Measurements from ENCODE around the gene ADA. TPM values are rescaled to one million over a fixed set of nuclear protein-coding genes. Genes with fewer than 3 reads are reported as not detected.

ADA gene
- total RNA-seq, 1 donor from 2014 or later: 7.7 TPM

- Histone ChIP-seq H3K9me3 (no peaks in the 10 kb centered on the region), H3K36me3 (no peaks in the 10 kb centered on the region), H3K4me3 (no peak overlapping the region), H3K27ac (no peak overlapping the region), H3K4me1 (no peaks in the 10 kb centered on the region), H3K27me3 (ENCODE audit: low read depth) (no peaks in the 10 kb centered on the region)
- intact Hi-C loops (cut with DNase I): no loop called here
- DNase-seq: no peak
- ATAC-seq: no peak
- no peak for TF ChIP-seq CTCF (IDR thresholded peaks at IDR 0.05)
Observed at GRCh38 chr20:44666066-44666465, 14.6 kb upstream of the ADA start.

- H3K4me1 ChIP-seq: no peaks in the 10 kb centered on the region
- peak in 1 of 2 donors; percentile 66 for ATAC-seq
- intact Hi-C loops (cut with DNase I): no loop called here
- no peaks in the 10 kb centered on the region for H3K36me3 ChIP-seq
- no peak overlapping the region for H3K4me3 ChIP-seq
- H3K27me3 ChIP-seq (ENCODE audit: low read depth): no peaks in the 10 kb centered on the region
- no peaks in the 10 kb centered on the region for H3K9me3 ChIP-seq
- no peak for TF ChIP-seq CTCF (IDR thresholded peaks at IDR 0.05)
- no peak for DNase-seq
- H3K27ac ChIP-seq: no peak overlapping the region
Observed at GRCh38 chr20:44664131-44664530, 12.6 kb upstream of the ADA start.

DNA sequence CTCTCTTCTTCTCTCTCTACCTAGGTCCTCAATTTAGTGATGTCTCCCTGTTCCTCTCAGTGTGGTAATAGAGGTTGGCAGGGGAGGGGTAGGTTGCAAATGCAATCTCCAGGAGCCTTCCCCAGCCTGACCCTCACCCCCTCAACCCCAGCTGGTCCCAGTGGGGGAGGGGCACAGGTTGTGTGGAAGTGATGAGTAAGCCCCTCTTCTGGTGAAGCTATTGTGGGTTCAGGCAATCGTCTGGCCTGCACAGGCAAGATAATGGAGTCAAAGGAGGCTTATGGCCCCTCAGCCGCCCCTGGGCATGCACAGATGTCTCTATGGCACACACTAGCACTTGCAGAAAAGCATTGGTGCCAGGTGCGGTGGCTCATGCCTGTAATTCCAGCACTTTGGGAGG, 10.8 kb upstream of the ADA start:
- no peak for ATAC-seq
- H3K36me3 ChIP-seq: no peaks in the 10 kb centered on the region
- TF ChIP-seq CTCF (IDR thresholded peaks at IDR 0.05): no peak

DNA sequence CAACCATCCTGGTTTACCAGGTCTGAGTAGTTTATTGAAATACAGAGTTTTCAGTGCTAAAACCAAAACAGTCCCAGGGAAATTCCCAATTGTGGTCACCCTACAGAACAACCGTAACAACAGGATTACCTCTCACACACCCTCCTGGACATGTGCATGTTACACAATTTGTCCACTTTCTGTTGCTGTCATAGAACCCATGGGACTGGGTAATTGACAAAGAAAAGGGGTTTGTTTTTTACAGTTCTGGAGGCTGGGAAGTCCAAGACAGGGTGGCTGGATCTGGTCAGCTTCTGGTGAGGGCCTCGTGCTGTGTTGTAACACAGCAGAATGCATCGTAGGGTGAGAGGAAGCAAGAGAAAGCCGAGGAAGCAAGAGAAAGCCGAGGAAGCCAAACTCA, 9.1 kb upstream of the ADA start:
- ATAC-seq (no peak), DNase-seq (no peak)
- no peak overlapping the region for H3K27ac ChIP-seq
- no peaks in the 10 kb centered on the region for H3K4me1 ChIP-seq
- H3K27me3 ChIP-seq (ENCODE audit: low read depth): no peaks in the 10 kb centered on the region
- intact Hi-C loops (cut with DNase I): no loop called here
- H3K36me3 ChIP-seq: no peaks in the 10 kb centered on the region
- TF ChIP-seq CTCF (IDR thresholded peaks at IDR 0.05): no peak
- H3K4me3 ChIP-seq: no peak overlapping the region
- H3K9me3 ChIP-seq: no peaks in the 10 kb centered on the region

More for the DNA sequence above, 10.8 kb upstream of the ADA start:
- no peaks in the 10 kb centered on the region for H3K27me3 ChIP-seq (ENCODE audit: low read depth)
- H3K27ac ChIP-seq: no peak overlapping the region
- H3K9me3 ChIP-seq: no peaks in the 10 kb centered on the region
- intact Hi-C loops (cut with DNase I): no loop called here
- DNase-seq: no peak
- no peaks in the 10 kb centered on the region for H3K4me1 ChIP-seq
- no peak overlapping the region for H3K4me3 ChIP-seq

DNA sequence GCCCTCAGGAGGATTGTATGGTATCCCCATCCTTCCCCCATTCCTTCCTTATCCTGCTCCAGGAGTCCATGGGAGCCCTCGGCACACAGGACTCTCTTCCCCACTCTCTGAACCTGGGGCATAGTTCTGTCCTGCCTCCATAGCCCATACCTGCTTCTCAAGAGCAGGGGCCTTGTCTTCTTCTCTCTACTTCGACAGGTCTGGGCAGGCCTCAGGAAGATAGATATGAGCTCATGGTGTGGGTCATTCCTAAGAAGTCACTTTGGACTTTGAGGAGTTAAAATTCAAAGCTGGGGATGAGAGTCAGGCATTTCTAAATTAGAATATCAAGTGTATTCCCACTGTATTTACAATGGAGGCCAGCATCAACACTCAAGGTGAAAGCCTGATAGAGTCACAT, 8.4 kb upstream of the ADA start:
- H3K27me3 ChIP-seq (ENCODE audit: low read depth): no peaks in the 10 kb centered on the region
- intact Hi-C loops (cut with DNase I): no loop called here
- H3K27ac ChIP-seq: no peak overlapping the region
- H3K4me1 ChIP-seq: no peaks in the 10 kb centered on the region
- H3K4me3 ChIP-seq: no peak overlapping the region
- no peak for TF ChIP-seq CTCF (IDR thresholded peaks at IDR 0.05)
- ATAC-seq (no peak), DNase-seq (no peak)
- no peaks in the 10 kb centered on the region for H3K36me3 ChIP-seq
- H3K9me3 ChIP-seq: no peaks in the 10 kb centered on the region

DNA sequence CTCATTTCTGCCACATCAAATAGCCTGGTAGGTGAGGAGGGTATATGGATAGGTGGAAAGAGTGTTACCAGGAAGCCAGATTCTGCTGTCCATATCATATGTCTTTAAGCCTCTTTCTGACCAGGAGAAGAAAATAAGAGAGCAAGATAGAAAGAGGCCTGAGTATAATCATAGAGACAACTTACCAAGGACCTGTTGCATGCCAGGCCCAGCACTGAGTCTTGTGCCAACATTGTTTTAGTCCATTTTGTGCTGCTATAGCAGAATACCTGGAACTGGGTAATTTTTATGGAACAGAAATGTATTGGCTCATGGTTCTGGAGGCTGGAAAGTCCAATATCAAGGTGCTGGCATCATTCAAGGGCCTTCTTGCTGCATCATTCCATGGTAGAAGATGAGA, 7.3 kb upstream of the ADA start:
- intact Hi-C loops (cut with DNase I): no loop called here
- ATAC-seq (no peak), DNase-seq (no peak)
- no peak overlapping the region for H3K27ac ChIP-seq
- H3K27me3 ChIP-seq (ENCODE audit: low read depth): no peaks in the 10 kb centered on the region
- TF ChIP-seq CTCF (IDR thresholded peaks at IDR 0.05): no peak
- H3K9me3 ChIP-seq: no peaks in the 10 kb centered on the region
- H3K36me3 ChIP-seq: no peaks in the 10 kb centered on the region
- H3K4me1 ChIP-seq: no peaks in the 10 kb centered on the region
- H3K4me3 ChIP-seq: no peak overlapping the region

Data from lower lobe of right lung (tissue), 2 donors.